Astrocyte (in vitro differentiated cells and primary cell): ENCODE data around the gene FRRS1. TPM values are rescaled to one million over a fixed set of nuclear protein-coding genes. Genes with fewer than 3 reads are reported as not detected.
"Not testable (repeated sequence)": the region's sequence is repeated elsewhere in the genome, so short reads cannot be mapped to it uniquely, and the experiment has no call there.

ENCODE experiments used
- DNase-seq: peaks from one replicate; pipeline ENCODE4 v3.0.0-alpha.2; 2010; ENCODE audit warnings: low read depth
- FAIRE-seq: peaks from 2 replicates; lab custom pipeline; 2011; peaks lifted over from hg19 to GRCh38; lab: Jason Lieb, UNC
- H2AFZ ChIP-seq: 2 replicates; pipeline ENCODE4 v1.6.0; 2012; ENCODE audit warnings: low read depth, low read length, inconsistent platforms
- H3K27ac ChIP-seq: 2 replicates; pipeline ENCODE4 v1.5.1; 2011; ENCODE audit warnings: low read depth, low read length, inconsistent platforms
- H3K27me3 ChIP-seq: 2 replicates; pipeline ENCODE4 v1.6.0; 2011; ENCODE audit warnings: low read length, inconsistent platforms; ENCODE audit not compliant: insufficient read depth
- H3K36me3 ChIP-seq: 2 replicates; pipeline ENCODE4 v1.5.1; 2011; ENCODE audit warnings: low read length, inconsistent platforms; ENCODE audit not compliant: insufficient read depth
- H3K4me1 ChIP-seq: 2 replicates; pipeline ENCODE4 v1.5.1; 2011; ENCODE audit warnings: low read length, inconsistent platforms; ENCODE audit not compliant: insufficient read depth
- H3K4me2 ChIP-seq: 2 replicates; pipeline ENCODE4 v1.6.0; 2012; ENCODE audit warnings: low read length, inconsistent platforms
- H3K4me3 ChIP-seq: 2 replicates; pipeline ENCODE4 v1.5.1; 2011; ENCODE audit warnings: low read depth, mild to moderate bottlenecking, low read length, inconsistent platforms; ENCODE audit not compliant: insufficient read depth
- H3K79me2 ChIP-seq: 2 replicates; pipeline ENCODE4 v1.6.0; 2012; ENCODE audit warnings: mild to moderate bottlenecking, low read length, inconsistent platforms; ENCODE audit not compliant: insufficient read depth
- H3K9ac ChIP-seq: 2 replicates; pipeline ENCODE4 v1.6.0; 2012; ENCODE audit warnings: mild to moderate bottlenecking, low read length, inconsistent platforms
- H3K9me3 ChIP-seq: 2 replicates; pipeline ENCODE4 v1.5.1; 2012; ENCODE audit warnings: low read depth, mild to moderate bottlenecking, low read length, inconsistent platforms; ENCODE audit not compliant: insufficient read depth
- H4K20me1 ChIP-seq: 2 replicates; pipeline ENCODE4 v1.6.0; 2012; ENCODE audit warnings: low read length, inconsistent platforms; ENCODE audit not compliant: insufficient read depth
- H3K27ac Mint-ChIP-seq: one replicate; pipeline ENCODE4 v1.8.0; 2021; ENCODE audit warnings: mild to moderate bottlenecking, mixed read lengths; ENCODE audit not compliant: unreplicated experiment
- H3K27me3 Mint-ChIP-seq: one replicate; pipeline ENCODE4 v1.8.0; 2021; ENCODE audit warnings: low read depth, mixed read lengths; ENCODE audit not compliant: unreplicated experiment
- H3K36me3 Mint-ChIP-seq: one replicate; pipeline ENCODE4 v1.8.0; 2021; ENCODE audit warnings: low read depth, mixed read lengths; ENCODE audit not compliant: unreplicated experiment
- H3K4me1 Mint-ChIP-seq: one replicate; pipeline ENCODE4 v1.8.0; 2021; ENCODE audit warnings: low read depth, mixed read lengths; ENCODE audit not compliant: unreplicated experiment
- H3K4me3 Mint-ChIP-seq: one replicate; pipeline ENCODE4 v1.8.0; 2021; ENCODE audit warnings: mild to moderate bottlenecking, moderate library complexity, mixed read lengths; ENCODE audit not compliant: unreplicated experiment
- H3K9me3 Mint-ChIP-seq: one replicate; pipeline ENCODE4 v1.8.0; 2021; ENCODE audit warnings: mild to moderate bottlenecking, mixed read lengths; ENCODE audit not compliant: unreplicated experiment
- CTCF ChIP-seq: IDR thresholded peaks from 2 replicates; pipeline ENCODE4 v1.5.1; 2011; ENCODE audit warnings: low read depth, mild to moderate bottlenecking, inconsistent platforms, low read length, moderate library complexity; ENCODE audit not compliant: insufficient read depth
- EZH2 ChIP-seq: IDR thresholded peaks from 2 replicates; pipeline ENCODE4 v1.6.1; 2012; ENCODE audit warnings: mild to moderate bottlenecking, low read length, inconsistent platforms; ENCODE audit not compliant: insufficient read depth
- total RNA-seq: library from RNA; stranded (reverse); gene quantifications from 2 replicates; pipeline ENCODE4 v1.2.1, GENCODE V29; 2021

The FRRS1 gene
- total RNA-seq, 1 donor from 2014 or later, result 4.5 TPM

- not testable (repeated sequence) for H3K36me3 Mint-ChIP-seq, H3K9ac ChIP-seq, H4K20me1 ChIP-seq, H3K79me2 ChIP-seq, H3K36me3 ChIP-seq, H3K4me1 ChIP-seq, H3K27me3 Mint-ChIP-seq, H3K27me3 ChIP-seq, H3K4me1 Mint-ChIP-seq, H3K4me2 ChIP-seq, FAIRE-seq, H3K9me3 Mint-ChIP-seq, H3K27ac ChIP-seq, H2AFZ ChIP-seq, H3K4me3 ChIP-seq, H3K9me3 ChIP-seq, DNase-seq, H3K27ac Mint-ChIP-seq, H3K4me3 Mint-ChIP-seq
Observed at GRCh38 chr1:99758686-99759517, 7.5 kb downstream of the FRRS1 start.

DNA sequence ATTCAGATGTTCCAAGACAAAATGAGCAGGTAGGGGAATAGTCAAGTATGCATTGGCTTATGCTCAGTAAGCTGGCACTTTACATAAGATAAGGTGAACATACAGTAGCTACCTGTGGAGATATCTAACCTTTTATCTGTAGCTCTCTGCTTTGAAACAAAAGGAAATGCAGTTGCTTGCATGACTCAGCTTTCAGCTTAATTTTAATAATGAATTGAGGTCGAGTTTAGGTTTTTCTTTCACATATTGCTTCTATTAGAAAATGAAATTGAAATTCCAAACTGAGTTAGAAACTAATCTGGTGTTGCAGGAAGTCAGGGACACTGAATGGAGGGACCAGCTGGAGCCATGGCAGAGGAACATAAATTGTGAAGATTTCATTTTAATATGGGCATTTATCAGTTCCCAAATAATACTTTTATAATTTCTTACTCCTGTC is 8.3 kb downstream of the FRRS1 start:
- peaks cover 3% of the 10 kb centered on the region for H3K36me3 Mint-ChIP-seq
- Histone ChIP-seq H4K20me1 (no peaks in the 10 kb centered on the region), H3K4me2 (no peak overlapping the region), H2AFZ (no peak overlapping the region), H3K27me3 (no peaks in the 10 kb centered on the region), H3K9ac (no peak overlapping the region), H3K27ac (no peak overlapping the region), H3K4me1 (no peaks in the 10 kb centered on the region), H3K9me3 (no peaks in the 10 kb centered on the region), H3K79me2 (no peaks in the 10 kb centered on the region), H3K4me3 (no peak overlapping the region), H3K36me3 (no peaks in the 10 kb centered on the region)
- no peak for DNase-seq
- no peaks in the 10 kb centered on the region for H3K4me1 Mint-ChIP-seq
- no peaks in the 10 kb centered on the region for H3K27me3 Mint-ChIP-seq
- FAIRE-seq, result no peak
- no peak overlapping the region for H3K4me3 Mint-ChIP-seq
- H3K27ac Mint-ChIP-seq, result no peak overlapping the region
- peaks cover 3% of the 10 kb centered on the region for H3K9me3 Mint-ChIP-seq
- TF ChIP-seq EZH2 (no peak), CTCF (no peak)

DNA sequence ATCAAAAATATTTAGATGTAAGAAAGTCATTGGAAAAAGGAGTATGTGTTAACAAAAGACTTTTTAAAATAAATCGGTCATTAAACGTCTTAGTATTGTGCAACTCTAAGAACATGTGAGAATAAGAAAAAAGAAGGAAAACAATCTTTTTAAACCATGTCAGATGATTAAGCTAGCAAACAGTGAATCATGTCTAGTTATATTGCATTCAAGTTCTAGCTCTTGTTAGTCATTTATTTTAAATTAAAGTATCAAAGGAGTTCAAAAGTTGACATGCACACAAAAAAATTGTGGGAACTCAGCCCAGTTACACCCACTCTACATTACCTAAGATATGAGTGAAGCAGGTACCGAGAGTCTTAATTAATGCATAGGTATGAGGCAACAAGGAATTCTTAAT is 9.8 kb downstream of the FRRS1 start:
- H3K4me1 ChIP-seq, result no peaks in the 10 kb centered on the region
- TF ChIP-seq CTCF, result no peak
- TF ChIP-seq EZH2, result no peak
- H3K9me3 ChIP-seq, result no peaks in the 10 kb centered on the region
- Mint-ChIP-seq H3K9me3 (peaks cover 3% of the 10 kb centered on the region), H3K27me3 (no peaks in the 10 kb centered on the region), H3K4me3 (no peak overlapping the region), H3K27ac (no peak overlapping the region), H3K4me1 (no peaks in the 10 kb centered on the region), H3K36me3 (peaks cover 3% of the 10 kb centered on the region)
- H3K27ac ChIP-seq, result no peak overlapping the region
- no peaks in the 10 kb centered on the region for H3K79me2 ChIP-seq
- H3K9ac ChIP-seq, result no peak overlapping the region
- no peaks in the 10 kb centered on the region for H4K20me1 ChIP-seq
- DNase-seq (peak; percentile 80), FAIRE-seq (peak; percentile 5)
- no peak overlapping the region for H2AFZ ChIP-seq
- H3K4me2 ChIP-seq, result peak overlapping the region; percentile 6
- no peak overlapping the region for H3K4me3 ChIP-seq
- H3K36me3 ChIP-seq, result no peaks in the 10 kb centered on the region
- no peaks in the 10 kb centered on the region for H3K27me3 ChIP-seq
